GM21619 (cell line): ENCODE measurements around the gene HNRNPAB.

Experiments used
- ATAC-seq: cut with Tn5 transposase; IDR thresholded peaks from one replicate; pipeline ENCODE4 v1.9.1; 2021; ENCODE audit not compliant: unreplicated experiment

HNRNPAB gene

DNA sequence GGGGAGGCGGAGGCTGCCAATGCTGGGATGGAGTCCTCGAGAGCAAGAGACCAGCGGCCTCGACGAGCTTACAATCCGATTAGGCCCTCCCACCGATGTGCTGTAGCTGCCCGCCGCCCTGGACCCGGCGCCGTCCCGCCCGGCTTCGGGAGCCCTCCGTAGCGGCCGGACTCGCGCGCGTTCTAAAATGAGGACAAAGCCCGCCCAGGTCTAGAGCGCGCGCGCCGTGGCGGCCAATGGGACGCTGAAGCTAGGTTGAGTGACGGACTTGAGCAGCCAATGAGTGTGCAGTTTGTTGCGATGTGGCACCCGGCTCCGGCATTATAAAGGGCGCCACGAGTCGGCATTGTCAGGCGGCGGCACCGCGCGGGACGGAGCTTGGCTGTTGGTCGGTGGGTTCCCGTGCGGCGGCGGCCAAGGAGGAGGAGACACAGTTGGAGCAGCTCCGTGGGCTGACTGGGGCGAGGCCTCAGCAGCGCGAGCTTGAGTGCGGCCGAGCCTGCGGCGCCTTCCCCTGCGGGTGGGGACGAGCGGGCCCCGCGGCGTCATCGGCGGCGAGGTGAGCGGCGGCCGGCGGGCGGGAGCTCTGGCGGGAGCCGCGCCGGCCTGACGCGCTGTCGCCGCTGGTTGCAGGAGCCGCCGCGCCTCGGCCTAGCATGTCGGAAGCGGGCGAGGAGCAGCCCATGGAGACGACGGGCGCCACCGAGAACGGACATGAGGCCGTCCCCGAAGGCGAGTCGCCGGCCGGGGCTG lies at the start of gene HNRNPAB:
HNRNPAB (plus strand) TSS at position 352 of the 753 bp plus-strand sequence; CDS start at position 657, 305 bp downstream.
- peak; percentile 78 for ATAC-seq

DNA sequence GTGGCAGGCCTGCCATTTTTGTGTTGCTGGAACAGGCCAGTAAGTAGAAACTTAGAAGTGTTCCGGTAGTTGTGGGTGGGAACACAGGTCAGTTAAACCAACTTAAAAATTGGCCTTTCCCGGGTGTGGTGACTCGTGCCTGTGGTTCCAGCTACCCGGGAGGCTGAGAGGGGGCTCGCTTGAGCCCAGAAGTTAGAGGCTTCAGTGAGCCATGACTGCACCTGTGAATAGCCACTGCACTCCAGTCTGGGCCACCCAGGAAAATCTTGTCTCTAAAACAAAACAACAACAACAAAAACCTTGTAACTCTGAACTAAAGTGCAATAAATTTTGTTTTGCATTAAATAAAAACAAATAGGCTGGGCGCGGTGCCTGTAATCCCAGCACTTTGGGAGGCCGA lies 49.3 kb upstream of the HNRNPAB start:
- no peak for ATAC-seq

DNA sequence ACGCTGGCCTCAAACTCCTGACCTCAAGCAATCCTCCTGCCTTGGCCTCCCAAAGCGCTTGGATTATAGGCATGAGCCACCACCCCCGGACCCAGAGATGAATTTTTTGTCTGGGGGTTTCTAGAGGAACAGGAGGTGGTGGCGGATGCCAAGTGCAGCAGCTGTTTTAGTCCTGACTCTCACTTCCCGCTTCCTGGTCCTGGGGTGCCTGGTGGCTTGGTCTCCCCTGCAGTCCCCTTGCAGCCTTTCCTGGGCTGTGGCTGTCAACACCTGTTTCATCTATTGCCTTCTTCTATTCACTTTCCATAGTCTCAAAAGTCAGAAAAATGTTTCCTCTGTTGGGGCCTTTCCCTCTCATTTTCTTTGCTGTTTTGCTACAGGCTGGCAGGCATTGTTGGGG lies 44.2 kb upstream of the HNRNPAB start:
- ATAC-seq = no peak

DNA sequence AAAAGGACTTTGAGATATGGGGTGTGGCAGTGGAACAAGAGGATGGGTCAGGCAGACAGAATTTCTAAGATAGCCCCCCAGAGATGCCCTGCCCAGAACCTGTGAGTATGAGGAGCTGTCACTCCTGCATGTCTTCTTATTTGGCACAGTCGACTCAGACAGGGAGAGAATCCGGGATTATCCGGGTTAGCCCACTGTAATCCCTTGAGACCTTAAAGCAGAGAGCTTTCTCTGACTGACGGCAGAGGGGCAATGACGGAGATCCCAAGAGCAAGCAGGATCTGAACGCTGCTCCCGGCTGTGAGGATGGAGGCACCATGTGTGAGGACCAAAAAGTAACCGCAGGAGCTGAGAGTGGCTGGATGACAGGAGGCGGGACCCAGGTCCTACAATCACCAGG lies 41.9 kb upstream of the HNRNPAB start:
- no peak for ATAC-seq

DNA sequence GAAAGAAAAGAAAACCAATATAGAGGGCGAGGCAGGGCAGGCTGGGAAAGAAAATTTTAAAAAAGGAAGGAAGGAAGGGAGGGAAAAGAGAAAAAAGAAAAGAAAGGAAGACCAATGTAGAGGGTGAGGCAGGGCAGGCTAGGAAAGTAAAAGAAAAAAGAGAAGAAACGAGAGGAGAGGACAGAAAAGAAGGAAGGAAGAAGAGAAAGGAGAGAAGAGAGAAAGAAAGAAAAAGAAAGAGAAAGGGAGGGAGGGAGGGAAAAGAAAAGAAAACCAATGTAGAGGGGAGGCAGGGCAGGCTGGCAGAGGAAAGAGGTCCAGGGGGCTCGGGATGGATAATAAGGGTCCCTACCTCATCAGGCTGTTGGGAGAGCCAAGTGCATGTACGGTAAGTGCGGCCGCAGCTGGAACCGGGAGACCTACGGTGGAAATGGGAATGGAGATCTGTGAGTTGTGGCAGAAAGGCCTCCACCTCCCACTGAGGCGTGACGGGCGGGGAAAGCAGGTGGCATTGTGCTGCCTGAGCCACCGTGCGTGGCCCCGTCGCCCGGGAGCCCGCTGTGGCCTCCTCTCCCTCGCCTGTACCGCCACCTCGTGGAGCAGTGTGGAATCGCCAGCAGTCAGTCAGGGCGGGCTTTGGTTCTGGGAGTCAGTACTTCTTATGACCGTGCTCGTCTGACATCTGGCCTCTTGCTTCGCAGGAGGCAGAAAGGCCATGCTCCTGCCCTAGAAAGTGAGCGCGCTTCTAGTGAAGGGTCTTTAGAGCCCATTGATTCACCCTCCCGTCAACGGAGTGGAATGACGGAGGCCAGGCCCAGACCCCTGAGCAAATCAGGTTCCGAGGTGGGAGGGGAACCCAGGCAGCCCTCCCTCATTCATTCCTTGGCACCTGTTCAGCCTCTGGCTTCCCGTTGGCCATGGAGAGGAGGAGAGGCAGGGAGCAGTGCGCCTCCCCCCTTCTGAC lies 40.3 kb upstream of the HNRNPAB start:
- peak; percentile 96 for ATAC-seq

DNA sequence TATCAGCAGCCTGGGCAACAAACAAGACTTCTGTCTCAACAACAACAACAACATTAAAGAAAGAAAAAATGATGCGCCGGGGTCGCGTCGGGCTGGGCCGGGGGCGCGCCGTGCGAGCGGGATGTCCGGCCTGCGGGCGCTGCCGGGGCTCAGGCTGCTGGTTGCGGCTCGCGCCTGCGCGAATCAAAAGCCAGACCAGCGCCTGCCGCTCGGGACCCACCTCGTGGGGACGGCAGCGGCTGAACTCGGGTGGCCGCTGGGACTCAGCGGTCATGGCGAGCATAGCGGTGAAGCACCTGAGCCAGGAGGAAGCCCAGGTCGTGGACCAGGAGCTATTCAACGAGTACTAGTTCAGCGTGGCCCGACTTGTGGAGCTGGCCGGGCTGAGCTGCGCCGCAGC lies 38.8 kb upstream of the HNRNPAB start:
- no peak for ATAC-seq

DNA sequence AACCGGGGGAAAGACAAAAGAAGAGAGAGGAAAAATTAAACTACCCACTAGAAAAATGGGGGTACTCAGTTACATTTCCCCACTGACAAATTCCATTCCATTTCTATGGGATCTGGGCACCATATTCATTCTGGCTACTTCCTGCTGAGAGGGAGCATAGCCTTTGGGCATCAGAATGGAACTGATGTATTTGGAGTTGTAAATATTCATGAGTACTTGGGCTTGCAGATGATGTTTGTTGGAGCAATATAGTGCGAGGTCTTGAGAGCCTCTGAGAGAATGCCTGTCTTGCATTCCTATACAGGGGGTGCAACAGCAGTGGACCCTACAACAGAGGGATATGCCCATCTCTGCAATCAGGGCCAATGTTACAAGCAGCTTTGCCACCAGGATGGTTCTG lies 33.9 kb upstream of the HNRNPAB start:
- no peak for ATAC-seq

DNA sequence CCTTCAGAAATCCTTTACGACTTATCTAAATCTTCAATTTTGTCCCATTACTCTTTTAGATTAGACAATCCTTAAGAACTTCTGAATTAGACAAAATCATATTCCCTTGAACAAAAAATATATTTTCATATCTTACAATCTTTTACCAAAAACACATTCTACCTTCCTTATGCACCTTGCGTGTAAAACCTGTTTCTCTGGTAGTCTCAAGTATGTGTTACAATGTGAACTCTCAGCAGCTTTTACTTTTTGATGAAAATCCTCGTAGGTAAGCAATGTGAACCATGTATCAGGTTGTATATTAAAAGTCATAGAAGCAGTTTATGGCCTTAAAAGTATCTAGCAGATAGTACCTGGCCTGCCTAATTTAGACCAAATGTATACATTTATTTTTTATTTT lies 29.9 kb upstream of the HNRNPAB start:
- no peak for ATAC-seq

DNA sequence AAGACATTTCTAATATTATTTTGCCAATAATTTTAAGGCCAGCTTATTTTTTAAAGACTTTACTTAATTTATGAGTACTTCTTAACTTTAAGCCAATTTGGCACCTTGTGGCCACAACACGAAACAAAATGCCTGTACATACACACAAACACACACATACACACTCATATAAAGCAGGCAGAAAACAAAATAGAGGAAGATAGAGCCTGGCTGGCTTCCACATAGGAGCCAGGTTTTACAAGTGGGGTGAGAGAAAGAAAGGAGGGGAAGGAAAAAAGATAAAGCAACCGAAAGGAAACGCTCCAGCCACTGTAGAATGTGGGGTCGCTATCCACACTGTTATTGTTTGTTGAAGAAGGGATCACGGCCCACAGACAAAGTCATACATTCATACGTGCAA lies 27.5 kb upstream of the HNRNPAB start:
- no peak for ATAC-seq

DNA sequence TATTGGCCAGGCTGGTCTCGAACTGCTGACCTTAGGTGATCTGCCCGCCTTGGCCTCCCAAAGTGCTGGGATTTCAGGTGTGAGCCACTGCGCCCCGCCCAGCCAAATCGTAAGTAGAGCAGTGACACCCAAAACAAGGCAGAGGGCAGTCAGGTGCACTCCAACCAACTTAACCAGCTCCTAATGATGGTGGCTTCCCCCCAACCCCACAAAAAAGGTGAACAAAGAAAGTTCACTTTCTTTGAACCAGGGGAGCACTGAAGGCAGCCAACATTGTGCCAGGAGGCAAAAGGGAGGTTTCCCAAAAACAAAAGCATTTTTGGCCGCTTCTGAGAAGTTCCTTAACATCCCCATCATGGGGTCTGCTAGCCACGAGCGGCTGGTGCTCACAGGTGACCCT lies 26.8 kb upstream of the HNRNPAB start:
- ATAC-seq = no peak

DNA sequence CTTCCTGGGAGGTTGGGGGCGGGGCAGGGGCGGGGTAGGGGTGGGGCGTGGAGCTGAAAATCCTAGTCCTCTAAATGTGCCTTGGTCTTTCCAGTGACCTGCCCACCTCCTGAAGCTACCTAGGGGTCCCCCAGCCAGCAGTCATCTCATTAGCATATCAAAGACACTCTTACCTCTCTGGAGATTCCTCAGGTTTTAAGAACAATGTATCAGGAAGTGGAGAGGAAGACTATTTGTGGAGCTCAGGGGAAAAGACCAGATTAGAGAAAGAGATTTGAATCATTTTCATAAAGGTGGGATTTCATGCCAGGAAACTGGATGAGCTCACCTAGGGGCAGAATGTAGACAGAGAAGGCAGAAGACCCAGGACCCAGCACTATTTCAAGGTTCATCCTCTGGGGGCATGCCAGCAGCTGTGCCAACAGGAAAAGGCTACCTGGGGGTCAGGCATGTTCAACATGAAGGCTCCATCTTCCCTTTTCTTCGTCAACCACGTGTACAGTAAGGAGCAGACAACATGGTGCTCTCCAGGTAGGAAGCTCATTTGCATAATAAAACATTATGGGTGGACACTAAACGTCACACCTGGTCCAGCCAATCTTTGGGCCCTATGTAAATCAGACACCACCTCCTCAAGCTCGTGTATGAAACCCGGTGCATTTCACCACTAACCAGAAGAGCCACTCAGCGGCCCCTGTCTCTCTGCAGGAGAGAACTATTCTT lies 24.0 kb upstream of the HNRNPAB start:
- ATAC-seq = no peak

DNA sequence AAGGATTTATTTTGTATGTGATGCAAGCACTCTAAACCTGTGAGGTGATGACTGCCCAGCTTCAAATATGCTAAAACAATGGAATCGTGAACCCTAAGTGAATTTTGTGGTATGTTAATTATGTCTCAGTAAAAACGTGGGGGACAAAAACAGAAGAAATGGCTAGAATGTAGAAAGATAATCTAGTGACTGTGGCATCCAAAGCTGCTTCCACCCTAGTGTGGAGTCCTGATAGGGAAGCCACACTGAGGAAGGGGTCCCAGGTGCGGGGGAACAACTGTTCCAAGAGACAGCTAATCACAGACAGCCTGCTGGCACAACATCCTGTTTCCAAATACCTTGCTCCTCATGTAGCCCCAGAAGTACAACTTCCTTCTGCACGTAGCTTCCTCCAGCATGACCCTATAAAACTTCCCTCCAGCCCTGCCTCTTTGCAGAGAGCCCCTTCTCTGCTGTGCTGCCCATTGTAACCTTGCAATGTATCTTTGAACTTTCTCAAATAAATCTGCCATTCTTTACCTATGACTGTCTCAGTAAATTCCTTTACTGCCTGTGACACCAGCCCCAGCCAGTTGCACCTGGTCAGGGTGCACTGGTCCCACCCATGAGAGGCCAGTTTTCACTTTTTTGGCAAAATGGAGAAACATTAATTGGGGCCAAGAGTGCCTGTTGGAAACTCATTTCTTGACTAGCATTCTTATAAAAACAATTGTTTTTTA lies 22.0 kb upstream of the HNRNPAB start:
- ATAC-seq = no peak

DNA sequence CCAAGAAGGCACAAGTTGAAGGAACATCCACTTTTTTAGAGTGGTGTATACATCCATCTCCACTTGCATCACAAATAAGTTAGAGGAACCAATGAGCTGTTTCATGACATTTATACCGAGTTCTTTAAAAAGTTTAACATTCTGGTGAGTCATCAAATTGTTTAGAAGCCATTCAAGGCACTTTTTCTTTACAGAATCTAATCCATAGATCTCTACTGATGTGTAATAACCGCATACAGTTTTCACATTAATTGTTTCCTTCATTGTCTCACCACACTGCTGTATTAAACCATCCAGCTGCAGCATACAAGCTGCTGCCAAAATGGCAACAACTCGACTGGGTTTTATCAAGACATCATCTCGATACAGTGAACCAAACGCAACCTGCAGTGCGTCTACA lies 17.9 kb upstream of the HNRNPAB start:
- no peak for ATAC-seq

DNA sequence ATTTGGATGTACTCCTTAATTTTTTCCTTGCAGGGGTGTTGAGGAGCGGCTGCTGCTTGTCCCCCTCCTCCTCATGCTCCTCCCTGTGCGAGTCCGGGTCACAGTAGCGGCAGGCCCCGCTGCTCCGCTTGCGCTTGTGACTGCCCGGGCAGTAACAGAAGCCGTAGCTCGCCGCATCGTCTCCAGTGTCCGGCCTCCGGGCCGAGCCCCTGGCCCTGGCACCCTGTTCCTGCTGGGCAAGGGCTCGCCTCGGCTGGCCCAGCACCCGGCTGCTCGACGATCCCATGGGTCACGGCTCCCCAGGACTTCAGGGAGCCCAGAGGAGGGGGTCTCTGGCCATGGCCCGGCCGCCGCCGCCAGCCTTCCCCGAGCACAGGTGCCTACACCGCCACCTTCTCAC lies 17.3 kb upstream of the HNRNPAB start, which contains the start of gene GMCL2:
GMCL2 (minus strand) TSS at position 358 of the 400 bp plus-strand sequence; CDS start at position 286, 72 bp downstream.
- ATAC-seq = no peak

DNA sequence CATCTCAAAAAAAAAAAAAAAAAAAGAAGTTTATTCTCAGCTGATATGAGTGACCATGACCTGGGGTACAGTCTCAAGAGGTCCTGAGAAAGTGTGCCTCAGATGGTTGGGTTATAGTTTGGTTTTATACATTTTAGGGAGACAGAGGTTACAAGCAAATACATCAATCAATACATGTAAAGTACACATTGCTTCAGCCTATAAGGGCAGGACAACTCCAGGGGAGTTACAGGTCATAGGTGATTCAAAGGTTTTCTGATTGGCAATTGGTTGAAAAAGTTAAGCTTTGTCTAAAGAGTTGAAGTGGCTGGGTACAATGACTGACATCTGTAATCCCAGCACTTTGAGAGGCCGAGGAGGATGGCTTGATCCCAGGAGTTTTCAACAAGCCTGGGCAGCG lies 14.9 kb upstream of the HNRNPAB start:
- ATAC-seq = no peak

DNA sequence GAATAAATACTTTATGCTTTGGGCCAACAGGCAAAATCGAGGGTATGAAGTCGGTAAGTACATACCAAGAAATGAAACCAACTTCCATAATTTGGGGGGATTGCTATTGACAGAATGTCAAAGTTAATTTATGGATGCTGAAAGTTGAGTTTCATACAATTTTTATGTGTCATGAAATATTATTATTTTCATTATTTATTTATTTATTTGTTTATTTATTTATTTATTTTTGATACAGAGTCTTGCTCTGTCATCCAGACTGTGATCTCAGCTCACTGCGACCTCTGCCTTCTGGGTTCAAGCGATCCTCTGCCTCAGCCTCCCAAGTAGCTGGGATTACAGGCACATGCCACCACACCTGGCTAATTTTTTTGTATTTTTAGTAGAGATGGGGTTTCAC lies 12.7 kb upstream of the HNRNPAB start:
- ATAC-seq = no peak

DNA sequence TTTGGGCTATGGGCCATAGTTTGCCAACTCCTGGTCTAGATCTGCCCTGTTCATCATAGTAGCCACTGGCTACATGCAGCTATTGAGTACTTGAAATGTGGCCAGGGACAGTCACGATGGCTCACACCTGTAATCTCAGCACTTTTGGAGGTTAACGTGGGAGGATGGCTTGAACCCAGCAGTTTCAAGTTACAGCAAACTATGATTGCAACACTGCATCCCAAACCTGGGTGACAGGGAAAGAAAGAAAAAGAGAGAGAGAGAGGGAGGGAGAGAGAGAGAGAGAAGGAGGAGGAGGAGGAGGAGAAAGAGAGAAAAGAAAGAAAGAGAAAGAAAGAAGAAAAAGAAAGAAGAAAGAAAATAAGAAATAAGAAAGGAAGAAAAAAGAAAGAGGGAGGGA lies 12.1 kb upstream of the HNRNPAB start:
- ATAC-seq = no peak

DNA sequence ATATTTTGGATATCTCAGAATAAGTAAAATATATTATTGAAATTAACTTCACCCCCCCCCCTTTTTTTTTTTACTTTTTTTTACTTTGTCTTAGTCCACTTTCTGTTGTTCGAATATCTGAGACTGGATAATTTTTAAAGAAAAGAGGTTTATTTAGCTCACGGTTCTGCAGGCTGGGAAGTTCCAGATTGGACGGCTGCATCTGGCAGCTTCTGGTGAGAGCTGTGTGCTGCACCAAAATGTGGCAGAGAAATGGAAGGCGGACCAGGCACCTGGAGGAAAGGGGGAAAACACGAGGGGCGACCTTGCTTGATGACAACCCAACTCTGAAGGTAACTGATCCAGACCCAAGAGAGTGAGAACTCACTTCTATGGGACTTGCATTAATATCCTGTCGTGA lies 11.5 kb upstream of the HNRNPAB start:
- no peak for ATAC-seq

DNA sequence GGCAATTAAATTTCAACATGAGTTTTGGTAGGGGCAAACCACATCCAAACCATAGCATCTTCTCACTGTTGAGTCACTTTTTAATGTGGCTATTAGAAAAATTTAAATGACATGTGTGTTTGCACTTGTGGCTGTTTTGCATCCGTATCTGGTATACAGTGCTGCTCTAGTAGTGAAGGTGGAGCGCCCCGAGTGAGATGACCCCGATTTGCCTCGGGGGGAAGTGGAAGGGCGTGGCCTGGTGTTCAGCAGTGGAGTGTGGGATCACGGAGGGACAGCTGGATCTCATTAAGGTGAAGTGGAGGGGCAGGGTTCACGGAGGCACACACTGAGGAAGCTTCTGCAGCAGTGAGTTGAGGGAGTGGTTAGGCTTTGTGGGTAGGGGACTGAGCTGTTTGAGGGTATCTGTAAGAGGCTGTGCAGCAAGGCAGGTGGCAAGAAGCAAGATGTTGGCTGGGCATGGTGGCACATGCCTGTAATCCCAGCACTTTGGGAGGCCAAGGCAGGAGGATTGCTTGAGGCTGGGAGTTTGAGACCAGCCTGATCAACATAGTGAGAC lies 11.0 kb upstream of the HNRNPAB start:
- ATAC-seq = no peak

DNA sequence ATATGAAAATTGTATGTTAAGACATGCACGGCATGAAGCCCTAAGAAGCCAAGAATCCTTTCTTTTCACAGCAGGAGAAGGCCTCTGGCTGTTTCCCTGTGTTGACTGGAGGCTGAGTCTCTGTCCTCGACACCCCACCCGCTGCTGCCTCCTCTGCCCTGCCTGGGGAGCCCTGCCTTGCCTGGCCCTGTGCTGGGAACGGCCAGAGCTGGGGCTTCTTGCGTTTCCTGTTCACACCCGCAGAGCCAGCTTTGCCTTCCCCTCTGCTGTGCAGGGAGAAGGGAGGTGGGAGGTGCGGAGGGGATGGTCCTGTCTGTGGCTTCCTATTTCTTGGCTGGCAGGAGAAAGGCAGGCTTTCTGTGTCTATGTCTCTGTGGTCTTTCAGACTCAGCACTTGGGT lies 10.3 kb upstream of the HNRNPAB start:
- no peak for ATAC-seq
